HS-5 (cell line): Measurements from ENCODE around the gene TTC1.
"Not testable (repeated sequence)": the region's sequence is repeated elsewhere in the genome, so short reads cannot be mapped to it uniquely, and the experiment has no call there.

ENCODE experiments used
- DNase-seq: peaks from one replicate; pipeline ENCODE4 v3.0.0-alpha.2; 2012; ENCODE audit warnings: low read depth

TTC1 gene

GRCh38 chr5:160001457-160001856 lies 7.5 kb upstream of the TTC1 start:
- DNase-seq, result no peak

GRCh38 chr5:160007514-160007913 lies 1.4 kb upstream of the TTC1 start:
- DNase-seq, result no peak

- not testable (repeated sequence) for DNase-seq
These were observed 436 bp upstream of the TTC1 start for GRCh38 chr5:160008529-160008876.

- no peak for DNase-seq
These were observed 651 bp downstream of the TTC1 start for GRCh38 chr5:160009591-160009989.

GRCh38 chr5:160011471-160011870 lies 2.5 kb downstream of the TTC1 start:
- DNase-seq, result no peak

GRCh38 chr5:160014197-160014596 lies 5.3 kb downstream of the TTC1 start:
- not testable (repeated sequence) for DNase-seq

GRCh38 chr5:160018945-160019625 lies 10.1 kb downstream of the TTC1 start:
- DNase-seq, result no peak

- DNase-seq, result no peak
These were observed 11.4 kb downstream of the TTC1 start for GRCh38 chr5:160020266-160020770.

- DNase-seq, result no peak
These were observed 12.0 kb downstream of the TTC1 start for GRCh38 chr5:160020964-160021363.

GRCh38 chr5:160021831-160022446 lies 13.0 kb downstream of the TTC1 start:
- DNase-seq, result peak; percentile 36

- DNase-seq, result no peak
These were observed 14.3 kb downstream of the TTC1 start for GRCh38 chr5:160023007-160023907.

GRCh38 chr5:160023908-160024630 lies 15.1 kb downstream of the TTC1 start:
- no peak for DNase-seq

- DNase-seq, result no peak
These were observed 20.1 kb downstream of the TTC1 start for GRCh38 chr5:160029004-160029403.

- DNase-seq, result no peak
These were observed 20.7 kb downstream of the TTC1 start for GRCh38 chr5:160029540-160030139.

- no peak for DNase-seq
These were observed 21.9 kb downstream of the TTC1 start for GRCh38 chr5:160030631-160031377.

- DNase-seq, result no peak
These were observed 24.8 kb downstream of the TTC1 start for GRCh38 chr5:160033546-160034252.

GRCh38 chr5:160036243-160036642 lies 27.3 kb downstream of the TTC1 start:
- no peak for DNase-seq

- DNase-seq, result no peak
These were observed 27.9 kb downstream of the TTC1 start for GRCh38 chr5:160036884-160037283.

- DNase-seq, result no peak
These were observed 31.0 kb downstream of the TTC1 start for GRCh38 chr5:160039810-160040470.

- DNase-seq, result no peak
These were observed 31.5 kb downstream of the TTC1 start for GRCh38 chr5:160040471-160040835.
